Measurements from ENCODE around the gene KLF3.

The KLF3 gene

GRCh38 chr4:38656111-38656510 lies 7.9 kb upstream of the KLF3 start:
- DNase-seq, result no peak

GRCh38 chr4:38659346-38659745 lies 4.7 kb upstream of the KLF3 start:
- no peak for DNase-seq

GRCh38 chr4:38660838-38661237 lies 3.2 kb upstream of the KLF3 start:
- no peak for DNase-seq

DNA sequence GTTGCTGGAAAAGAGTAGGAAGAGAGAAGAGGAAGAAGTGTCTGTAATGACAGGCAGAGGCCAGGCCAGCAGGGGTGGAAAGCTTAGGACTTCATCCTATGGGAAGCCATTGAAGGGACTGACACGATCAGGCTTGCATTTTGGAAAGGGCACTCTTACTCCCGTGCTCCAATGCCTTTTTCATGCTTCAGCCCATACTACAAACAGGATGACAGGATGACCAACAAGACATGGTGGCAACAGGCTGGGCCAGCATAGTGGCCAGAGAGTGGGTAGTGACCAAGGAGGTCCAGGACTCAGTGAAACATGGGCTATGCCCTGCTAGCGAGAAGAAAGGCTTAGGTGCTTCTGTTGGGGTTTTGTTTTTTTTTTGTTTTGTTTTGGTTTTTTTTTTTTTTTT lies 2.6 kb upstream of the KLF3 start:
- no peak for DNase-seq

GRCh38 chr4:38662522-38663089 lies 1.4 kb upstream of the KLF3 start:
- DNase-seq, result no peak

DNA sequence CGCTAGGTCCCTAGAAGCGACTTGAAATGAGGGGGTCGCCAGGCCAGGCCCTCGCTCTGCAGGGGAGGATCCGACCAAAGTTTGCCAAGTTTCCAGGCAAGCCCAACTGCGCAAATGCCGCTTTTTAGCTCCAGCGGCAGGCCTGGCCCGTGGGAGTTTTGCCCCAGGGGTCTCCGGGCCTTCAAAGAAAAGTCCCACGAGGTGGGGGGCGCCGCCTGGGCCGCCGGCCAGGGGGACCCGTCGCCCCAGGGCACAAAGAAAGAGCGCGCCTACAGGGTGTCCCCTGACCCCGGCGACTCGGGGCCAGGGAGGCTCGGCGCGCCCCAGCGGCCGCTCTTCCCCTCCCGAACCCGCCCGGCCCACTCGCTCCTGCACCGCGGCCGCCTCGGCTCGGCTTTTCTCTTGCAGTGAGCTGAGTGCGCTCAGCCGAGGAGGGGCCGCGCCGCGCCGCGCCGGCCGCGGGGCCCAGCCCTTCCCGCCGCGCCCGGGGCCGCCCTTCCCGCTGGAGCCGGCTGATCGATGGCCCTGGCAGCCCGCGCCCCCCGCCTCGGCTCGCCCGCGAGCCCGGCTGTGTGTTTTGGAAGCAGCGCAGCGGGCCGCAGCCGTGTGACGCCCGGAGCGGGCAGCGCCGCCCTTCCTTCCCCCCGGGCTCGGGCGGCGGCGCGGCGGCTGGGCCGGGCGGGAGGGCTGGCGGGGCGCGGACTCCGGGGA lies 754 bp upstream of the KLF3 start:
- peak; percentile 71 for DNase-seq

DNA sequence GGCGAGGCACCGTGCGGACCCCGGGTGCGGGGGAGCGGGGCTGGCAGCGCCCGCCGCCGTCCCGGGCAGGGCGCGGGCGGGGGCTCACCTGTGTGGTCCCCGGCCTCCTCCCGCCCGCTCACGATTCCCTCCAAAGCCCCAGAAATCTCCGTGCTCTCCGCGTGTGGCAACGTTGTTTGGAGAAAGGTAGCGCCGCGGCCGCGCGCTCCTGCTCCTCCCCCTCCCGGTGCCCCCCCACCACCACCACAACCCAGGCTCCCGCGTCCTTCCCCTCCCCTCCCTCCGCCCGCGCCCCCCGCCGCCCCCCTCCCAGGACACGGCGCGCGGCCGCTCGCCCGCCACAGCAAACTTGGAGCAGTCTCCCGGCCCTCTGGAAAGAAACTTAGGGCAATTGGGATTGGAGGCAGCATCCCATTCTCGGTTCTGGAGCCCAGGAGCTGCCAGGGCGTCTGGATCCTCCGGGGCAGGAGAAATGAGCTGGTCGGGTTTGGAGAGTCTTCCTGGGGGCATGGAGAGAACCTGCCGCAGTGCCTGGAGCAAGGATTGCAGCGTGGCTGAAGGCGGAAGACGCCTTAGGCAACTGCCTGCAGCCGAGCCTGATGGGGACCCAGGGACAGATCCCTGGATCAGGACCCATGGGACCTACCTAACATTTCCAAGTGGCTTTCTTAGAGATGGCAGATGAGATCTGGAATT lies 855 bp downstream of the KLF3 start:
- peak; percentile 78 for DNase-seq

GRCh38 chr4:38665551-38666411 lies 1.8 kb downstream of the KLF3 start:
- no peak for DNase-seq

DNA sequence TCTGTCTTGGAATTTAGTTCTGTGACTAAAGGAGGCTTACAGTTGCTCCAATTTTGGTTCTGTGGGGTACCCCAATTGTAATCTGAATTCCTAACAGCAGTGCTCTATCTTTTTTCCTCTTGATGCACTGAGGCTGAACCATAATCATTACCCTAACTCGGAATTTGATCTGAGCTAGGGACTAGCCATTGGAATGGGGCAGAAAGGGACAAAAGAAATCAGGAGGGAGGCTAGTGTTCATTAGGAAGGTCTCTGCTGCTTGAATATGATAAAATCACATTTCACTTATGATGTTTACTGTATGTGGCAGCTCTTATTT lies 2.7 kb downstream of the KLF3 start:
- DNase-seq, result no peak

GRCh38 chr4:38667085-38667893 lies 3.3 kb downstream of the KLF3 start:
- DNase-seq, result peak; percentile 82

DNA sequence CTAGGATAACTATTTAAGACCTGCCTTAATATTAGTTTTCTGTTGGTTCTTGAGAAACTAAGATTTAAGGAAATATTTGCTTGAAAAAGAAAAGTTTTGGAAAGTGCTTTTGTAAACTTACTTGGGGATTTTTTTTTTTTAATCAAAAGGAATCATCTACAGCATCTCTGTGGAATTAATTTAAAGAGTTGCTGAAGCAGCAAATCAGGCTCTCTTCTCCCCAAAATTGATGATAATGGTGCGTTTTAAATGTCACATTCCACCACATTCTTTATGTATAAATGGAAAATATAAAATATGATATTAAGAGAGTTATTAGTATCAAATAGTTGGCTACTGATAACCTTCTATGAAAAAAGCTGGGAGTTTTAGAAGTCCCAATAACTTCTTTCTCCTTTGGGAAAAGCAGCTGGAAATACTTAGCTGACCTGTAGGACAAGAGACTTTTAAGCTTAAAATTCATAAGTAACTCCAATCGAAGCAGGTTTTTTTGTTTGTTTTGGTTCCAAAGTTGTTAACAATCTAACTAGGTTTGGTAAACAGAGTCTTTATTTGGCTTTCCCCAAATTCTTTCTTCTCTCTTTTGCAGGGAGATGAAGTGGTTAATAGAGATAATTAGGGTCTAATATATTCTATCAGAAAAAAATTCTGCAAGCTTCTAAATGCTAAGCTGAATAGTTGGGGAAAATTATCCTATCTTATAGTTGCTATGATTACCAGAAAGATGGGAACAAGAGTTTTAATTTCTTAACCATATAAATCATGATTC lies 4.4 kb downstream of the KLF3 start:
- DNase-seq, result no peak

GRCh38 chr4:38669208-38669607 lies 5.2 kb downstream of the KLF3 start:
- no peak for DNase-seq

GRCh38 chr4:38670109-38670901 lies 6.3 kb downstream of the KLF3 start:
- no peak for DNase-seq

GRCh38 chr4:38670939-38671591 lies 7.1 kb downstream of the KLF3 start:
- DNase-seq, result no peak

DNA sequence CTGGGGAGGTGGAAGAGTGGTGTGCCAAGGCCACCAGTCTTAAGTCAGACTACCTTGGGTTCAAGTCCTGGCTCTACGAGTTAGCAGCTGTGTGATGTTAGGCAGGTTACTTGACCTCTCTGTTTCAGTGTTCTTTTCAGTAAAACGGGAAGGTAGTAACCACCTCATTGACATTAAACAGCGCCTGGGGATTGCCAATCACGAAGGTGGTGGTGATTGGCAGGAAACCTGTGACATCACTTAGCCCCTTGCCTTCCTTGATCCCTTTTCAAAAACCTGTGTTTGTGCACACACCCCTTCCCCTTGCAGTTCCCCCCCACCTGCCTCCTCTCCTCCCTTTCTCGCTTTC lies 7.6 kb downstream of the KLF3 start:
- no peak for DNase-seq

GRCh38 chr4:38672074-38672396 lies 8.0 kb downstream of the KLF3 start:
- DNase-seq, result no peak

- no peak for DNase-seq
Observed at GRCh38 chr4:38672397-38673129, 8.6 kb downstream of the KLF3 start.

DNA sequence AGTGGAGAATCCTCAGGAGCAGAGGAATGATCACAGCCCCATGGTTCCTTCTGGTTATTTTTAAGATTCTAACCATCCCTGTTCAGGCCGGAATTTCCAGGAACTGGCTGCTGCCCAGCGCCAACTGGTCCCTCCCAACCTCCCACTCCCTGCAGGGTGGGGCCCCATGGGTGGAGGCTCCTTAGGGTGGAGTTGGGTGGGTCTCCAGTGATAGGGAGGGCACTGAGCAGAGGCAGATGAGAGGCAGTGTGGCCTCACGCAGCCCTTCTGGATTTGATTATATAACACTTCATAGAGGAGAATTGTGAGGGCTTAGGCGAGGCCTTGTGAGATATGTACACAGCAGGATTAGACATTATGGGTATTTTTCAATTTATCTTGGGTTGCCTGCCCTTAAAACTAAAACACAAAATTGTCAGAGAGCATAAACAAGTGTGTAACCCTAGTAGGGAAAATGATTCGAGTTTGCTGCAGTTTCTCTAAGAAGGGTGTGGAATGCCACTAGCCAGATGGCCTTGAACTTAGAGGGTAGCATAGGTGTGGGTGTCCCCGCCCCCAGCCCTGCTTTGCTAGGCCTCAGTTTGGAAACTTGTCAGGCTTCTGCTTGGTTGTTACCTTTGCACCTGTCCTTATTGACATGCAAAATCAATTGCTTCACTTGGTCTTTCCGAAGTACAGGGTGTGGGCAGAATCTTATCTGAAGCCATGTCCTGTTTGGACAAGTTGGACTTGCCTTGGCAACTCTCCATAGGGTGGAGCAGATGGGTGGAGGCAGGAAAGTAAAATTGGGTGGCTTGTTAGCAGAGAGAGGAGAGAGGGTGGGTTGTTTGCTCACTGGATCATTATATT lies 9.4 kb downstream of the KLF3 start:
- no peak for DNase-seq

Measured in activated effector memory CD4-positive, alpha-beta T cell treated with anti-CD3 and anti-CD28 coated beads, Interleukin-2, amount 50 U/mL, for 16 hours (primary cell).